Stomach smooth muscle (tissue), 2 donors: Measurements from ENCODE around the gene NOS1AP.

ENCODE experiments used
- H3K27ac ChIP-seq: one replicate; pipeline ENCODE4 v1.7.0; 2013; ENCODE audit warnings: mild to moderate bottlenecking, low read length, inconsistent platforms
- H3K27me3 ChIP-seq, 2 donors: one replicate each; pipeline ENCODE4 v1.7.0; 2013; ENCODE audit warnings: low read length in 2 of 2; ENCODE audit not compliant: insufficient read depth in 2 of 2, control insufficient read depth in 1 of 2
- H3K36me3 ChIP-seq, 2 donors: one replicate each; pipeline ENCODE4 v1.7.0; 2013; ENCODE audit warnings: low read length in 2 of 2; ENCODE audit not compliant: control insufficient read depth in 2 of 2, insufficient read depth in 2 of 2
- H3K4me1 ChIP-seq: one replicate; pipeline ENCODE4 v1.7.0; 2013; ENCODE audit warnings: low read length; ENCODE audit not compliant: control insufficient read depth, insufficient read depth
- H3K4me3 ChIP-seq, 2 donors: one replicate each; pipeline ENCODE4 v1.7.0; 2013; ENCODE audit warnings: low read length in 2 of 2
- H3K9ac ChIP-seq, 2 donors: one replicate each; pipeline ENCODE4 v1.7.0; 2013; ENCODE audit warnings: low read length in 2 of 2, mild to moderate bottlenecking in 1 of 2
- H3K9me3 ChIP-seq, 2 donors: one replicate each; pipeline ENCODE4 v1.7.0; 2013; ENCODE audit warnings: low read length in 2 of 2; ENCODE audit not compliant: control insufficient read depth in 2 of 2
- donor health status: healthy.
- donor health status: Pancreatic carcinoma.

NOS1AP gene

DNA sequence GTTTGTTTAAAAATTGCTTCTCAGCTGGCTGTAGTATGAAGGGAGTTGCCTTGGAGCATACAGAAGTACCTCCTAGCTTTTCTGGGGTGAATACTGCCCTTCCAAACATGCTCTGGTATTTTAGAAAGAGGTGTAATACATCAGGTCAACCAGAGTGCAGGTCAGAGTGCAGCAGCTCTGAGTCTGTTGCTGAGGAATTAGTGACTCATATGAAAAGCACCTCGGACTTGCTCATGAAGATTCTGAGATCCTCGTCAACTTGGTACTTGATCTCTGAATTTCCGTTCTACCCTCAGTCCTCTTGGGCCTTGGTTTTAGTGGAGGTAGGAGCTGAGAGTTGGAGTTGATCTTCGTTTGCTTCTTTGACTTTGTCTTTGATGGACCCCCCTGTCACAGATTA, 67.3 kb downstream of the NOS1AP start:
- Histone ChIP-seq H3K27me3 (no peaks in the 10 kb centered on the region), H3K9me3 (no peaks in the 10 kb centered on the region), H3K9ac (no peak overlapping the region), H3K4me3 (no peak overlapping the region), H3K27ac (no peak overlapping the region), H3K4me1 (peaks cover 6% of the 10 kb centered on the region), H3K36me3 (no peaks in the 10 kb centered on the region)

DNA sequence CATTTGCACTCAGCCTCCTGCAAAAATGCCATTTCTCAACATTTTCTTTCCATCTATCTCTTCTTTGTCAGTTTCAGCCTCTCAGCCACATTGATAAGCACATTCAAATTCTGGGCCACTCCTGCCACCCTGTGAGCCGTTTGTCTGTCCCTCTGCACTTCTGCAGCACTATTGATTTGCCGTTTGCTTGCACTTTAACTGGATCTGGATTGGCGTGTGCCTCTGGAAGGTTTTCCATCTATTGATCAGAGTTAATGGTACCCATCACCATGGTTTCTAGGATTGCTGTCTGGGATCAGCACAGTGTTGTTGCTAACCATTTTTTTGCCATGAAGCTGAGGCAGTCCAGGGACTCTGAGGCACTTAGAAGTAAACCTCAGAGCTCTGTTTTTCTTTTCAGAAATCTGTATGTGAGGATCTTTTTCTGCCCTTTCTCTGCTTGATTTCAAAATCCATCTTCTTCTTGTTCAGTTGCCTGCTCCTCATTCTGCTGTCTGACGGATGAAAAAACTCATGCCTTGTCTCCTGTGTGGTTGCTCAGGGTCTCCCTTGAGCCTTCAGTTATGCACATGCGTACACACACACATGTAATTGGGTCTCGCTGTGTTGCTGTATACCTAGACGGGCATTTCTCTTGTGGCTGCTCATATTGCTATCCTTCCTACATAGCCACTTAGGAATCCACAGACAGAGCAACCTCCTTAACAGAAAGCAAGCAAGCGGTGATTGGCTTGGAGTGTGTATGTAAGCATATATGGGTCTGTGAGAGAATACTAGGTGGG, 67.9 kb downstream of the NOS1AP start:
- H3K27me3 ChIP-seq: no peaks in the 10 kb centered on the region
- H3K9ac ChIP-seq: no peak overlapping the region
- no peaks in the 10 kb centered on the region for H3K36me3 ChIP-seq
- H3K4me3 ChIP-seq: no peak overlapping the region
- no peaks in the 10 kb centered on the region for H3K9me3 ChIP-seq
- H3K4me1 ChIP-seq: peaks cover 6% of the 10 kb centered on the region
- H3K27ac ChIP-seq: no peak overlapping the region

DNA sequence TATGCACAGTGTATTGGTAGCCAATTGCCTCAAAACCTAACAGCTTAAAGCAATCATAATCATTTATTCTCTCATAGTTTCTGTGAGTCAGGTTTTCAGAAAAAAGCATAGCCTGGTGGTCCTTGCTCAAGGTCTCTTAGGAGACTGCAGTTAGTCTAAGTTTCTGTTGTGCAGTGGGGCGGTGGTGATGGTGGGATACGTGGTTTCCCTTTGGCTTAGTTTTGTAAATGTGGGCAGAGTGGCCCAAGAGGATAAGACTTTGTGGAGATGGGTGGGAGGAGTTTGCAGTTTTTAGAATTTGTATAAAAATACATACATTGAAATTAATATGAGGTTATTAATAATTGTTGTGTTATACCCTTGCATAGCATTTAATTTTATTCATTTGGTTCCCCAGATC, 68.6 kb downstream of the NOS1AP start:
- Histone ChIP-seq H3K9ac (no peak overlapping the region), H3K9me3 (no peaks in the 10 kb centered on the region), H3K27me3 (no peaks in the 10 kb centered on the region), H3K27ac (no peak overlapping the region), H3K4me3 (no peak overlapping the region), H3K4me1 (peaks cover 6% of the 10 kb centered on the region), H3K36me3 (no peaks in the 10 kb centered on the region)

DNA sequence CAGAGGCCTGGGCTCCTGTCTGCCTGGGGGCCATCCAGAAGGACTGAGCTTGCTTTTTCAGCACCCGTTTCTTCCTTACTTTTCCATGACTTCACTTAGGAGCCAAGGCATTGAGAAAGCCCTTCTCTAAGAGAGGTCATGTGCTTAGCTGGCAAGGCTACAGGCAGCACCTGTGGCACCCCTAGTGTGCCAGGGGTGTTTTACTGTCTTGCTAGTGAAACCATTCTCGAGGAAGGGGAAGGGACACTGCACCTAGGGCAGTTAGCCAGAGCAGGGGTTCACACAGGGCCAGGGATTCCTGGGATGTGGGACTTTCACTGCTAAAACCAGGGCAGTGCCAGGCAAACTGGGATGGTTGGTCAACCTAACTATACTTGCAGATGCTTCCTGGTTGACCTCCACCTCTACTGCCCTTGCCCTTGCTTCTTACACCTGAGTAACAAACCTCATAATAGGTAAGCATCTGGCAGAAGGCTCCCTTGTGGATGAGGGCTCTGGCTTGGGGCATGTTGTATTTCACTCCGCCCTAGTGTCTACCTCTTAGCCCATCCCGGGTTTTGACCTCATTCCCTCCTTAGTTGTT, 69.2 kb downstream of the NOS1AP start:
- H3K4me3 ChIP-seq: no peak overlapping the region
- H3K27me3 ChIP-seq: no peaks in the 10 kb centered on the region
- peaks cover 6% of the 10 kb centered on the region for H3K4me1 ChIP-seq
- H3K36me3 ChIP-seq: no peaks in the 10 kb centered on the region
- H3K9ac ChIP-seq: no peak overlapping the region
- H3K27ac ChIP-seq: no peak overlapping the region
- H3K9me3 ChIP-seq: no peaks in the 10 kb centered on the region

DNA sequence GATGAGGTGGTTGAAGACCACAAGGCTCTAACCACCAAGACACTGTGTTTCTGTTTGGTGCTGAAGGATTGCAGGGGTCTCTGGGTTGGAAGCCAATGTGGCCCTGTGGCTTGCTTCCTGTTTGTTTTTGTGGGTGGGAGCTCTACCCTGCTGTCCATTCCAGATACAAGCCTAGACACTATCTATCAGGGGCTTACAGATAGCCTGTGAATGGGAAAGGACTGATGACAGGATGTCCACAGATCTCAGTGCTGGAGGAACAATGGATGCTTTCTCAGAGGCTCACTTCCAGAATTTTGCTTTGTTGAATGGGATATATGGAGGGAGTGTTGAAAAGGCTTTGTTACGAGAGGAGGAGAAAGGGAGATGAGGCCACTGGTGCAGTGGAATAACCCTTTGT, 69.7 kb downstream of the NOS1AP start:
- Histone ChIP-seq H3K4me3 (no peak overlapping the region), H3K9ac (no peak overlapping the region), H3K36me3 (no peaks in the 10 kb centered on the region), H3K27ac (no peak overlapping the region), H3K9me3 (no peaks in the 10 kb centered on the region), H3K27me3 (no peaks in the 10 kb centered on the region), H3K4me1 (peaks cover 6% of the 10 kb centered on the region)

DNA sequence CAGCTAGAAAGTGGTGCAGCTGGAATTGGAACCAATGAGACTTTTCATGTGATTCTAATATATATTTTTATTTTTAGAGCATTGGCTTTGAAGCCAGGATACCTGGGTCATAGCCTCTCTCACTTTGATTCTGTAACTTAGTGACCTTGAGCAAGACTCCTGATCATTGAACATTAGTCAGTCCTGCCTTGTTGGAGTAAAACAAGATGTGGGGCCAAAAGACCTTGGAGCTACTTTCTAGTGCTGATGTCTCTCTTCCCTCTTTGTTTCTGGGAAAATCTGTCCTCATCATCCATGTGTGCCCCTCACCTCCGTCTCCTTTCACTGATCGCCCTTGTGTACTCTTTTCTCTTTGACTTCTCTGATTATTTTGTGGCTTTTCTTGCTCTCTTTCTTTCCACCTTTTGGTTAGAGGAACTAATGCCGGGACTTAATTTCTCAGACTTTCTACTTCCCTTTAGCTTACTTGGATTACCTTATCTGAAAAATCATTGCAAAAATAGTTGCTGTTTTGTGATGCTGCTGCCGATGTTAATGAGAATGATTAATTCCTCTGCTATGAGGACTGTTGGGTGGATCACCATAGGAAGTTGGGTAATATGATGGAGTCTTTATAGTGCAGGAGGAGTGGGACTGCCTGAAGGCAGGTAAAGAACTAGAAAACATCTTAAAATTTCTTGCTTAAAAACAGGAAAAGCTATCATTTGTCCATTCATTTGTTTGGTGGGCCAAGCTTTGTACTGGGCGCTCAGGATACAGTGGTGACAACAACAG, 72.0 kb downstream of the NOS1AP start:
- Histone ChIP-seq H3K27me3 (no peaks in the 10 kb centered on the region), H3K4me1 (peaks cover 6% of the 10 kb centered on the region), H3K4me3 (no peak overlapping the region), H3K9ac (no peak overlapping the region), H3K36me3 (no peaks in the 10 kb centered on the region), H3K27ac (no peak overlapping the region), H3K9me3 (no peaks in the 10 kb centered on the region)

DNA sequence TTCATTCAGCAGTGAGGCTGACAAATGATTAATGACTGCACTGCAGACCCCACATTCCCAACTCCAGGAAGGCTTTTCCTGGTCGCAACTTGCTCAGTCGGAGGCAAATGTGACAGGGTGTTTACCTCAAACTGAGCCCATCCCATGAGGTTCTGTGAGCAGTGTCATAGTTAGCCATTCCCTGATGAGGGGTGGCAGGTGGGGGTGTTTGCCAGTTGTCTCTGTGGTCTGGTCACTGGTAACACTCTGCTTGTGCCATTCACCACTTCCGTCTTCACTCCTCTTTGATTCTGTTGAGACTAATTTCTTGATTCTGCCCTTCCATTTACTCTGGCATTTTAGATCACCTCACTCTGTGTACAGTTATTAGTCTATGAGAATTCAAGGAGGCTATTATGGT, 73.5 kb downstream of the NOS1AP start:
- H3K27ac ChIP-seq: no peak overlapping the region
- no peaks in the 10 kb centered on the region for H3K27me3 ChIP-seq
- no peaks in the 10 kb centered on the region for H3K9me3 ChIP-seq
- H3K9ac ChIP-seq: no peak overlapping the region
- H3K4me3 ChIP-seq: no peak overlapping the region
- H3K4me1 ChIP-seq: no peaks in the 10 kb centered on the region
- H3K36me3 ChIP-seq: no peaks in the 10 kb centered on the region

DNA sequence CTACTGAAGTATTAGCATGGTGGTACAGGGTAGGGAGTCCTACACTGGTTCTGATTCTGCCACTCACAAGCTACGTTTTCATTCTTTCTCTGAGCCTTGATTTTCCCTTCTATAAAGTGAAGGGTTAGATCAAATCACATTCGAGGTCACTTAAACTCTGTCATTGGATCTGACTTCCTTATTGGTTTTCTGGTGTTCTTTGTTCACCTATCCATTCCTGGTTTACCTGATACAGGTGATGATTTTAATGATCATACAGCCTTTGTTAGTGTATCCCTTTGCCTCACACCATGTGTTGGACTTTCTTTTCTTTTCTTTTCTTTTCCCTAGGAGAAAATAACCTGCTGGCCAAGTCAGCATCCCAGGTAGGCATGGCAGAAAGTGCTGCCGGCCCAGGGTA, 74.8 kb downstream of the NOS1AP start:
- Histone ChIP-seq H3K36me3 (no peaks in the 10 kb centered on the region), H3K27ac (no peak overlapping the region), H3K9ac (no peak overlapping the region), H3K4me3 (no peak overlapping the region), H3K4me1 (no peaks in the 10 kb centered on the region), H3K27me3 (no peaks in the 10 kb centered on the region), H3K9me3 (no peaks in the 10 kb centered on the region)

DNA sequence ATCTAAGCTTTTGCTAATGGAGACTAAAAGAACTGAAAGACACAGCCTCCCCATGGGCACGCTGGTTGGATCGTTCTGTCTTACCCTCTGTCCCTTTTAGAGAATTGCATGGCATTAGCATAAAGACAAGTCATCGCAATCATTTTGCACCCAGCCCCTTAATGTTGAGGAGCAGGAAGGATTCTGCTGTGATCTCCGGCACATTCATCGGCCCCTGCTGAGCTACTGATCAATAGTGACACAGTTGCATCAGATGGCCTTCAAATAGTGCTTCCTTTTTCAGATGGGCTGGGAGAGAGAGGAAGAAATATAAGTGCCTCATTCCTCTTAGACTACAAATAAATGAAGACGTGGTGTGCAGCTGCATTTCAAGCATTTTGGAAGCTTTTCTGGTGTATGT, 75.4 kb downstream of the NOS1AP start:
- Histone ChIP-seq H3K27ac (no peak overlapping the region), H3K4me1 (no peaks in the 10 kb centered on the region), H3K36me3 (no peaks in the 10 kb centered on the region), H3K9ac (no peak overlapping the region), H3K27me3 (no peaks in the 10 kb centered on the region), H3K9me3 (no peaks in the 10 kb centered on the region), H3K4me3 (no peak overlapping the region)

DNA sequence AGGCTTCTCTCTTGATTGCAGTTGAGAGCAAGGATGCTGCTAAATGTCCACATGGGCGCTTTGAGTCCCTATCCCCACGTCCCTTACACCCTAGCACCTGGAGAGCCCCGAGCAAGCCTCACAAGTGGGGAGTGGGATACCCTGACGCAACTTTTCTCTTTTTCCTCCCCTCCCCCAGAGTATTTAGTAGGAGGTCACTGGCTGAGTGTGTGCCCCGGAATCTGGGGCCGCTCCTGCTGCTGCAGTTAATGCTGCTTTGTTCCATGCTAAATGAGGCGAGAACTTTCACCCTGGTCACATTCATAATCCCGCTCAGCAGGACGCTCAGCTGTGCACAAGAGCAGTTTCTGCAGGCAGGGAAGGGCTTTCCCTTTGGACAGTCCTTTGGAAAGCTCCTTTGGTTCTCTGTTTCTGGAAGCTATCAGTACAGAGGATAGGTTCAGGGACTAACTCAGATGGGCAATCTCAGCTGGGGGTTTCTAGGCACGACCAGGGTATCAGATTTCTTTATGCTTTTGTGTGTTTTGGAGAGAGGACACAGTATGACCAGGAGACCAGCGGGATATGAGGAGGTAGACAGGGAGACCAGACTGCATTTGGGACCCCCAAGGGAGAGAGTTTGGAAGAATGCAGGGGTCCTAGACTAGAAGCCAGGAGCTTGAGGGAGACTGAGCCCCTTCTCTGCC, 75.9 kb downstream of the NOS1AP start:
- Histone ChIP-seq H3K9me3 (no peaks in the 10 kb centered on the region), H3K4me1 (no peaks in the 10 kb centered on the region), H3K4me3 (no peak overlapping the region), H3K9ac (no peak overlapping the region), H3K27me3 (no peaks in the 10 kb centered on the region), H3K27ac (no peak overlapping the region), H3K36me3 (no peaks in the 10 kb centered on the region)
